ENCODE data around the gene IMPDH1. TPM values are rescaled to one million over a fixed set of nuclear protein-coding genes. Genes with fewer than 3 reads are reported as not detected.
A peak's percentile ranks its signal among the peaks of the same experiment; 100 is the strongest.

IMPDH1 gene
- total and polyA plus RNA-seq, 9 of the 15 experiments (the other 6 are each of a cell fraction or from before 2014, with no cell fraction given), result 0.80 to 118 (median 64.3) TPM

GRCh38 chr7:128390871-128391565 is 18.8 kb downstream of the IMPDH1 start (continued):
- peak; percentile 74 for TF ChIP-seq NFE2 (IDR thresholded peaks at IDR 0.05; ENCODE audit: low read depth)
- no peak for TF ChIP-seq REST (IDR thresholded peaks at IDR 0.05; ENCODE audit: borderline replicate concordance)
- no peak for TF ChIP-seq REST (CRISPR knock-in tag; IDR thresholded peaks at IDR 0.05; ENCODE audit: low read depth)
- no peak for TF ChIP-seq CGGBP1 (CRISPR knock-in tag; IDR thresholded peaks at IDR 0.05)
- no peak for TF ChIP-seq GTF3C2 (IDR thresholded peaks at IDR 0.05; ENCODE audit: borderline replicate concordance, extremely low read depth, insufficient read length)
- TF ChIP-seq SIX5 (IDR thresholded peaks at IDR 0.05; ENCODE audit: borderline replicate concordance in 1 of 2, insufficient read depth in 1 of 2, low read depth in 1 of 2, low read length in 2 of 2), result no peak
- no peak for TF ChIP-seq BRD4 (IDR thresholded peaks at IDR 0.05)
